Stimulated activated naive CD8-positive, alpha-beta T cell treated with anti-CD3 and anti-CD28 coated beads, Interleukin-15, Interleukin-2, amounts not matched to agents 100 U/mL and 50 U/mL, for 24 hours (primary cell): ENCODE data around the gene FER.
A peak's percentile ranks its signal among the peaks of the same experiment; 100 is the strongest.
"Not testable (repeated sequence)": the region's sequence is repeated elsewhere in the genome, so short reads cannot be mapped to it uniquely, and the experiment has no call there.

ENCODE experiments used
- ATAC-seq: fragments of 150-1000 bp; cut with Tn5 transposase; one replicate; pipeline ENCODE4 v1.10.0; 2021
- DNase-seq: peaks from one replicate; pipeline ENCODE4 v3.0.0; 2021

Gene FER

GRCh38 chr5:108747111-108747773, 455 bp upstream of the FER start:
- DNase-seq = no peak
- no peak for ATAC-seq

GRCh38 chr5:108748401-108749127, 867 bp downstream of the FER start:
- DNase-seq (peak; percentile 97), ATAC-seq (peak; percentile 98)

- DNase-seq = peak; percentile 67
- ATAC-seq = peak; percentile 14
These were observed 1.6 kb downstream of the FER start for GRCh38 chr5:108749128-108749861.

GRCh38 chr5:108753331-108753730, 5.6 kb downstream of the FER start:
- ATAC-seq (no peak), DNase-seq (no peak)

GRCh38 chr5:108753877-108754276, 6.2 kb downstream of the FER start:
- DNase-seq (no peak), ATAC-seq (peak; percentile 45)

- DNase-seq (no peak), ATAC-seq (no peak)
These were observed 12.8 kb downstream of the FER start for GRCh38 chr5:108760512-108760911.

- ATAC-seq = no peak
- no peak for DNase-seq
These were observed 15.0 kb downstream of the FER start for GRCh38 chr5:108762660-108763059.

GRCh38 chr5:108763222-108763916, 15.7 kb downstream of the FER start:
- no peak for ATAC-seq
- DNase-seq = no peak

- ATAC-seq (no peak), DNase-seq (no peak)
These were observed 17.9 kb downstream of the FER start for GRCh38 chr5:108765647-108766046.

- ATAC-seq, DNase-seq: not testable (repeated sequence)
These were observed 19.2 kb downstream of the FER start for GRCh38 chr5:108766916-108767315.

GRCh38 chr5:108769352-108769751, 21.7 kb downstream of the FER start:
- no peak for ATAC-seq
- DNase-seq = no peak

- DNase-seq (no peak), ATAC-seq (no peak)
These were observed 24.9 kb downstream of the FER start for GRCh38 chr5:108772626-108773025.

- ATAC-seq (no peak), DNase-seq (no peak)
These were observed 25.6 kb downstream of the FER start for GRCh38 chr5:108773330-108773729.

GRCh38 chr5:108774079-108774478, 26.4 kb downstream of the FER start:
- DNase-seq, ATAC-seq: not testable (repeated sequence)

- not testable (repeated sequence) for DNase-seq, ATAC-seq
These were observed 29.9 kb downstream of the FER start for GRCh38 chr5:108777582-108777981.

- DNase-seq, ATAC-seq: not testable (repeated sequence)
These were observed 36.9 kb downstream of the FER start for GRCh38 chr5:108784577-108784976.

- ATAC-seq = no peak
These were observed 39.2 kb downstream of the FER start for GRCh38 chr5:108786806-108787483.

GRCh38 chr5:108788142-108788541, 40.4 kb downstream of the FER start:
- no peak for DNase-seq
- ATAC-seq = no peak

More at GRCh38 chr5:108786806-108787483, 39.2 kb downstream of the FER start:
- no peak for DNase-seq

GRCh38 chr5:108793207-108793606, 45.5 kb downstream of the FER start:
- ATAC-seq (no peak), DNase-seq (no peak)

- not testable (repeated sequence) for ATAC-seq, DNase-seq
These were observed 46.7 kb downstream of the FER start for GRCh38 chr5:108794349-108794748.

GRCh38 chr5:108797396-108797795, 49.7 kb downstream of the FER start:
- DNase-seq = no peak
- no peak for ATAC-seq

GRCh38 chr5:108797986-108798385, 50.3 kb downstream of the FER start:
- DNase-seq (no peak), ATAC-seq (no peak)
